Activated T-helper 1 cell treated with anti-CD3 and anti-CD28 coated beads, Interleukin-12 subunit alpha, Interleukin-12 subunit beta, Interleukin-2, Interleukin-4 antibody, amounts not matched to agents 30 ng/mL and 10 ng/mL and 1 ng/mL, durations not matched to agents 14 hours and 24 hours and 36 hours (primary cell): Measurements from ENCODE around the gene ADIPOR2. TPM values are rescaled to one million over a fixed set of nuclear protein-coding genes. Genes with fewer than 3 reads are reported as not detected.
A peak's percentile ranks its signal among the peaks of the same experiment; 100 is the strongest.
"Not testable (repeated sequence)": the region's sequence is repeated elsewhere in the genome, so short reads cannot be mapped to it uniquely, and the experiment has no call there.

Experiments
- DNase-seq: peaks from one replicate; pipeline ENCODE4 v3.0.0; 2021; ENCODE audit warnings: low spot score
- H3K27ac Mint-ChIP-seq: one replicate; pipeline ENCODE4 v1.8.0; 2021; ENCODE audit warnings: mild to moderate bottlenecking, mixed read lengths
- H3K27me3 Mint-ChIP-seq: one replicate; pipeline ENCODE4 v1.8.0; 2022; ENCODE audit warnings: mild to moderate bottlenecking, moderate library complexity, mixed read lengths; ENCODE audit not compliant: insufficient read depth
- H3K36me3 Mint-ChIP-seq: one replicate; pipeline ENCODE4 v1.8.0; 2021; ENCODE audit warnings: low read depth, mixed read lengths
- H3K4me1 Mint-ChIP-seq: one replicate; pipeline ENCODE4 v1.8.0; 2021; ENCODE audit warnings: low read depth, mixed read lengths
- H3K4me3 Mint-ChIP-seq: one replicate; pipeline ENCODE4 v1.8.0; 2021; ENCODE audit warnings: mild to moderate bottlenecking, moderate library complexity, mixed read lengths
- H3K9me3 Mint-ChIP-seq: one replicate; pipeline ENCODE4 v1.8.0; 2021; ENCODE audit warnings: mixed read lengths
- intact Hi-C: fragments of 100-400 bp; cut with micrococcal nuclease; formaldehyde crosslinking; loops from one replicate; pipeline ENCODE4 v1.15.1; 2024
- total RNA-seq: library from RNA; stranded (reverse); gene quantifications from 2 replicates; pipeline ENCODE4 v1.2.3, GENCODE V29; 2022

The ADIPOR2 gene
- total RNA-seq, 1 donor from 2014 or later: 69.4 TPM

DNA sequence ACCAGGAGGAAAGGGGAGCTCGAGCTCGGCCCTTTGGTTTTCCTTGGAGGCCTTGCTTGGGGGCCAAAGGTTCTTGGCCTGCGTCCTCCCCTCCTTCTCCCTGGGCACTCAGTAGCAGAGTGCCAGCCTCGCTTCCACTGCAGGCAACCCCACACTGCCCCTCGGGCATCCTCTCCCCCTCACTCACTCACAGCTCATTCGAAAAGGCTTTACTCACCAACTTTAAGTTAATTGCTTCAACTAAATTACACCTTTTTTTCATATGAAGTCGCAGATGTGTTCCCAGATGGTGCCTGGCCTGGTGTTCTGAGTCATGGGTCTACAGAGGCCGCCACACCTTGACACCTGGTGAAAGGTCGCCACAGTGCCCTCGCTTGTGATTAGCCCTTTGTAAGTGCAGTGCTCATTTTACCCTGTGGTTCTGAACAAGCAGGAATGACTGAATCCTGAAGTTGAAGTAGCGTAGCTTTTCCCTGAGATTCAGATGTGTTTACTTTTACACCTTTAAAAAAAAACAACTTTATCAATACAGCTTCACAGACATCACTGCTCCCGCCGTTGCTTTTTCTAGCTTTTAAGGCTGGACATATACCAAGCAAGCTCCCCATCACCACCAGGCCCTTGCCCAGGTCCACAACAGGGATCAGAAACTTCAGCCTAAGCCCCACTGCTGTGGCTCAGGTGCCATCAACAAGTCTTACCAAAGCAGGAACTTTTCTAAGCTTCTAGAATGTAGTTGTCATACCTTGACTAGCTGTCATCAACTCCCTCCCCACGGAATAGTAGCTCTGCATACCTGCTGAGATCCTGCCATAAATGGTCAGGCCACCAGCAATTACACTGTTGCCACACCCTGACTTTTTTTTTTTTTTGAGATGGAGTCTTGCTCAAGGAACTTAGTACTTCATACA, 20.3 kb upstream of the ADIPOR2 start:
- H3K27ac Mint-ChIP-seq: no peak overlapping the region
- intact Hi-C loops: no loop called here
- no peaks in the 10 kb centered on the region for H3K9me3 Mint-ChIP-seq
- H3K4me3 Mint-ChIP-seq: no peak overlapping the region
- H3K36me3 Mint-ChIP-seq: peaks cover 4% of the 10 kb centered on the region
- peaks cover 26% of the 10 kb centered on the region for H3K4me1 Mint-ChIP-seq
- peaks cover 2% of the 10 kb centered on the region for H3K27me3 Mint-ChIP-seq
- no peak for DNase-seq

- no peak overlapping the region for H3K27ac Mint-ChIP-seq
- no peaks in the 10 kb centered on the region for H3K9me3 Mint-ChIP-seq
- peaks cover under 1% of the 10 kb centered on the region for H3K27me3 Mint-ChIP-seq
- DNase-seq: no peak
- no peak overlapping the region for H3K4me3 Mint-ChIP-seq
- intact Hi-C loops: no loop called here
- no peaks in the 10 kb centered on the region for H3K4me1 Mint-ChIP-seq
- H3K36me3 Mint-ChIP-seq: no peaks in the 10 kb centered on the region
These were observed 14.8 kb upstream of the ADIPOR2 start for GRCh38 chr12:1676043-1676442.

DNA sequence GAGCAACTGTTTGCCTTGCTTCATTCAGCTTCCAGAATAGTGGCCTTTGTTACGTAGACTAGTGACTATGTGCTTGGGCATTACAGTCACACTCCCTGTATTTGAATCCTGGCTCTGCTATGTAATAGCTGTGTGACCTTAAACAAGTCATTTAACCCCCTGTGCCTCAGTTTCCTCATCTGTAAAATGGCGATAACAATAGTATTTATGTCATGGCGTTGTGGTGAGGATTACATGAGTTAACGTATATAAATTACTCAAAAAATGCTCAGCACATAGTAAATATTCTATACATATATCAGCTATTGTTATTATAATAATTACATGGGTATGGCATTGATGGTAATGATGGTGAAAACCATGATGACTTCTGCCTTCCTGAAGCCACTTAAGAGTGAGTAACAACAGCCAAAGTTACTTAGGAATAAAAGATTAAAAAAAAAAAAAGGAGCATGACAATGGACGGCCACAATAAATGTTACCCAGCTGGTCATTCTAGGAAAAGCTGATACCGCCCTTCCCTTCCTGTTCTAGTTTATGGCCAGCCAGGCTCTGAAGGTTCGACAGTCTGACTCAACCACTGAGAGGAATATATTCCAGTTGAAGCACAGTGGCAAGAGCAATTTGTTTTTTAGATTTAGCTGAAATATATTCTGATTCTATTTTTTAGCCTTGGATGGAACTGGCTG, 9.9 kb upstream of the ADIPOR2 start:
- no peak overlapping the region for H3K4me3 Mint-ChIP-seq

GRCh38 chr12:1681493-1681807, 9.4 kb upstream of the ADIPOR2 start:
- intact Hi-C loops: no loop called here
- Mint-ChIP-seq H3K27ac (no peak overlapping the region), H3K36me3 (no peaks in the 10 kb centered on the region), H3K4me1 (no peaks in the 10 kb centered on the region), H3K9me3 (no peaks in the 10 kb centered on the region), H3K4me3 (no peak overlapping the region), H3K27me3 (peaks cover 20% of the 10 kb centered on the region)
- DNase-seq: no peak

More for the DNA sequence above, 9.9 kb upstream of the ADIPOR2 start:
- Mint-ChIP-seq H3K9me3 (no peaks in the 10 kb centered on the region), H3K27me3 (peaks cover 20% of the 10 kb centered on the region), H3K4me1 (no peaks in the 10 kb centered on the region), H3K27ac (no peak overlapping the region), H3K36me3 (no peaks in the 10 kb centered on the region)
- intact Hi-C loops: no loop called here
- DNase-seq: no peak

DNA sequence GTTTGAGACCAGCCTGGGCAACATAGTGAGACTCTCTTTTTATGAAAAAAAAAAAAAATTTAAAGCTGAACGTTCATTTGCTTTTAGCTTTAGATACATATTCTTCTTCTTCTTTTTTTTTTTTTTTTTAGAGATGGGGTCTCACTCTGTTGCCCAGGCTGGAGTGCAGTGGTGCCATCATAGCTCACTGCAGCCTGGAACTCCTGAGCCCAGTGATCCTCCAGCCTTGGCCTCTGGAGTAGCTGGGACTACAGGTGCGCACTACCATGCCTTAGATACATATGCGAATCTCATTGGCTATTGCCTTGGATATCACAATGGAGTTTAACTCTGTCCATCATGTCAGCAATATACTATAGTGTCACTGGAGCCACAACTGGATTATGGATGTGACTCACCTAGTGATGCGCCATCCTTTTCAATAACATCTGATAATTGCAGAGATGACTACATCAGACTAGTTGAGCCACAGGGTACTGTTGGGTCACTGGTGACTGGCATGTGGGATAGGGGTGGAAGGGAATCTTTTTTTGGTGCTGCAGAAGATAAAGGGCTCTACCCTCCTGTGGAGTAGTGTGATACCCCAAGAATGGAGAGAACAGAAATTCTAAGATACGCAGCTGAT, 2.7 kb upstream of the ADIPOR2 start:
- Mint-ChIP-seq H3K36me3 (peaks cover 13% of the 10 kb centered on the region), H3K4me1 (peaks cover 37% of the 10 kb centered on the region), H3K4me3 (no peak overlapping the region), H3K27ac (peak overlapping the region; percentile 31), H3K27me3 (peaks cover 11% of the 10 kb centered on the region), H3K9me3 (no peaks in the 10 kb centered on the region)
- intact Hi-C loops: no loop called here
- no peak for DNase-seq

- H3K27me3 Mint-ChIP-seq: peaks cover 2% of the 10 kb centered on the region
- H3K4me1 Mint-ChIP-seq: peaks cover 56% of the 10 kb centered on the region
- peaks cover 19% of the 10 kb centered on the region for H3K36me3 Mint-ChIP-seq
- peak overlapping the region; percentile 96 for H3K27ac Mint-ChIP-seq
- no peaks in the 10 kb centered on the region for H3K9me3 Mint-ChIP-seq
- H3K4me3 Mint-ChIP-seq: peak overlapping the region; percentile 99
- intact Hi-C loops: loop anchor here (2.0 to 10.0 kb wide), 3 partner anchors 99 to 747 kb away; partner anchors contain the start of genes ERC1, FBXL14 and RAD52
- DNase-seq: peak; percentile 25
These were observed 495 bp downstream of the ADIPOR2 start for GRCh38 chr12:1691123-1692007.

DNA sequence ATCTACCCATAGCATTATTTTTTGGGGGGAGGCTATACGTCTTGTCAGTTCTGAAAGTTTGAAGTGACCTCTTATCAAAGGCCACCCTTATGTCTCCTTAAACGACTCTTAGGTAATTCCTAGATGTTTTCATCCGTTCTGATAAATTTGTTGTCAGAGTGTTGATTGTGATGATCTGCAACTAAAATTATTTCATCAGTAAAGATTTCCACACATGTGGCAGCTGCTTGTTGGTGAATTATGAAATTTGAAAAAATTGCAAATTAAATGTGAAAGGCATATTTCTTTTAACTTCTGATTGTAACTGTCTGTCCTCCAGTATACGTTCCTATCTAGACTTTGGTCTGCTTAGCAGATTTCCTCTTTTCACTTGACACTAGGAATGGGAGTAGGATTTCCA, 1.4 kb downstream of the ADIPOR2 start:
- Mint-ChIP-seq H3K36me3 (peaks cover 22% of the 10 kb centered on the region), H3K27ac (peak overlapping the region; percentile 96), H3K4me3 (peak overlapping the region; percentile 99), H3K9me3 (no peaks in the 10 kb centered on the region), H3K27me3 (no peaks in the 10 kb centered on the region), H3K4me1 (peaks cover 64% of the 10 kb centered on the region)
- DNase-seq: no peak
- intact Hi-C loops: loop anchor here (5.0 to 10.0 kb wide), 2 partner anchors 100 to 747 kb away; partner anchors contain the start of genes FBXL14 and RAD52

- Mint-ChIP-seq H3K4me1 (peaks cover 72% of the 10 kb centered on the region), H3K27me3 (no peaks in the 10 kb centered on the region), H3K4me3 (no peak overlapping the region), H3K27ac (no peak overlapping the region), H3K9me3 (no peaks in the 10 kb centered on the region), H3K36me3 (peaks cover 23% of the 10 kb centered on the region)
- intact Hi-C loops: loop anchor here (5.0 to 10.0 kb wide), 2 partner anchors 101 to 748 kb away; partner anchors contain the start of genes FBXL14 and RAD52
- DNase-seq: no peak
These were observed 2.2 kb downstream of the ADIPOR2 start for GRCh38 chr12:1692895-1693610.

GRCh38 chr12:1695097-1695496, 4.2 kb downstream of the ADIPOR2 start:
- not testable (repeated sequence) for H3K27ac Mint-ChIP-seq, DNase-seq, H3K4me3 Mint-ChIP-seq, H3K9me3 Mint-ChIP-seq, H3K27me3 Mint-ChIP-seq
- intact Hi-C loops: loop anchor here (10.0 kb wide), 1 partner anchor 750 kb away; the partner anchor contains the start of gene RAD52
- Mint-ChIP-seq H3K36me3 (peaks cover 22% of the 10 kb centered on the region), H3K4me1 (peaks cover 60% of the 10 kb centered on the region)

GRCh38 chr12:1695886-1696670, 5.2 kb downstream of the ADIPOR2 start:
- Mint-ChIP-seq H3K36me3 (peaks cover 25% of the 10 kb centered on the region), H3K4me3 (no peak overlapping the region), H3K27ac (no peak overlapping the region), H3K4me1 (peaks cover 57% of the 10 kb centered on the region), H3K27me3 (no peaks in the 10 kb centered on the region), H3K9me3 (no peaks in the 10 kb centered on the region)
- intact Hi-C loops: loop anchor here (10.0 kb wide), 1 partner anchor 751 kb away; the partner anchor contains the start of gene RAD52
- DNase-seq: no peak

DNA sequence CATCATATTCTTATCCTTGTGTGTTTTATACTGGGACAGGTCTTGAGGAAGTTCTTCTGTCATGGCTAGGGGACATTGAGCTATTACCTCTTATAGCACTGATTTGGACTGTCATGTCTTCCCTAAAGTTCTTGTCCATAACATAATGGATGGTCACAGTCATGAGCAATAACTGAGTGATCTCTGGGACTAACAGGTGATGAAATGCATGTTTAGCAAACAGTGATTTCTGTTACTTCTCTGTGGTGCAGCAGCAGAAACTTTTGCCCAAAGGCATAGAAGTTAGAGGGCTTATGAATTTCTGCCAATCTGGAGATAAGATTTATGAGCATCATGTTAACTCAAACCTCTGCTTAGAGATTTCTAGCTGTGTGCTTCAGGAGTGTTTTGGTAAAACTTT, 5.9 kb downstream of the ADIPOR2 start:
- H3K27me3 Mint-ChIP-seq: no peaks in the 10 kb centered on the region
- peaks cover 53% of the 10 kb centered on the region for H3K4me1 Mint-ChIP-seq
- H3K4me3 Mint-ChIP-seq: no peak overlapping the region
- no peaks in the 10 kb centered on the region for H3K9me3 Mint-ChIP-seq
- H3K27ac Mint-ChIP-seq: no peak overlapping the region
- no peak for DNase-seq
- intact Hi-C loops: loop anchor here (10.0 kb wide), 1 partner anchor 752 kb away; the partner anchor contains the start of gene RAD52
- peaks cover 21% of the 10 kb centered on the region for H3K36me3 Mint-ChIP-seq
